ENCODE measurements around the gene LSP1.

LSP1 gene

GRCh38 chr11:1927026-1927847 is 74.4 kb downstream of the LSP1 start:
- peaks cover 14% of the 10 kb centered on the region for H3K4me1 ChIP-seq (ENCODE audit: insufficient read depth, low read length)
- peaks cover 2% of the 10 kb centered on the region for H3K27me3 ChIP-seq (ENCODE audit: insufficient read depth, low read length)
- no peak overlapping the region for H2AFZ ChIP-seq (ENCODE audit: low read depth, low read length)
- H3K36me3 ChIP-seq (ENCODE audit: insufficient read depth, low read length): no peaks in the 10 kb centered on the region
- H3K9me3 ChIP-seq (ENCODE audit: low read length): no peaks in the 10 kb centered on the region
- H3K4me3 ChIP-seq (ENCODE audit: low read length): no peak overlapping the region

- Histone ChIP-seq H3K4me1 (ENCODE audit: insufficient read depth, low read length) (peaks cover 14% of the 10 kb centered on the region), H3K4me3 (ENCODE audit: low read length) (no peak overlapping the region), H3K9me3 (ENCODE audit: low read length) (no peaks in the 10 kb centered on the region), H3K36me3 (ENCODE audit: insufficient read depth, low read length) (no peaks in the 10 kb centered on the region), H3K27me3 (ENCODE audit: insufficient read depth, low read length) (no peaks in the 10 kb centered on the region), H2AFZ (ENCODE audit: low read depth, low read length) (no peak overlapping the region)
Measured at GRCh38 chr11:1927848-1928469, 75.1 kb downstream of the LSP1 start.

GRCh38 chr11:1928470-1928890 is 75.6 kb downstream of the LSP1 start:
- H3K9me3 ChIP-seq (ENCODE audit: low read length): no peaks in the 10 kb centered on the region
- H3K27me3 ChIP-seq (ENCODE audit: insufficient read depth, low read length): no peaks in the 10 kb centered on the region
- no peaks in the 10 kb centered on the region for H3K36me3 ChIP-seq (ENCODE audit: insufficient read depth, low read length)
- H2AFZ ChIP-seq (ENCODE audit: low read depth, low read length): no peak overlapping the region
- H3K4me3 ChIP-seq (ENCODE audit: low read length): no peak overlapping the region
- H3K4me1 ChIP-seq (ENCODE audit: insufficient read depth, low read length): peaks cover 14% of the 10 kb centered on the region

GRCh38 chr11:1928891-1929541 is 76.1 kb downstream of the LSP1 start:
- Histone ChIP-seq H3K4me1 (ENCODE audit: insufficient read depth, low read length) (peaks cover 14% of the 10 kb centered on the region), H3K9me3 (ENCODE audit: low read length) (no peaks in the 10 kb centered on the region), H2AFZ (ENCODE audit: low read depth, low read length) (no peak overlapping the region), H3K27me3 (ENCODE audit: insufficient read depth, low read length) (no peaks in the 10 kb centered on the region), H3K4me3 (ENCODE audit: low read length) (no peak overlapping the region), H3K36me3 (ENCODE audit: insufficient read depth, low read length) (no peaks in the 10 kb centered on the region)

GRCh38 chr11:1929621-1930461 is 77.0 kb downstream of the LSP1 start:
- no peaks in the 10 kb centered on the region for H3K36me3 ChIP-seq (ENCODE audit: insufficient read depth, low read length)
- H3K27me3 ChIP-seq (ENCODE audit: insufficient read depth, low read length): no peaks in the 10 kb centered on the region
- H3K9me3 ChIP-seq (ENCODE audit: low read length): no peaks in the 10 kb centered on the region
- H3K4me3 ChIP-seq (ENCODE audit: low read length): no peak overlapping the region
- H2AFZ ChIP-seq (ENCODE audit: low read depth, low read length): no peak overlapping the region
- peaks cover 14% of the 10 kb centered on the region for H3K4me1 ChIP-seq (ENCODE audit: insufficient read depth, low read length)

GRCh38 chr11:1930462-1930830 is 77.6 kb downstream of the LSP1 start:
- H2AFZ ChIP-seq (ENCODE audit: low read depth, low read length): no peak overlapping the region
- H3K4me3 ChIP-seq (ENCODE audit: low read length): no peak overlapping the region
- H3K9me3 ChIP-seq (ENCODE audit: low read length): no peaks in the 10 kb centered on the region
- no peaks in the 10 kb centered on the region for H3K27me3 ChIP-seq (ENCODE audit: insufficient read depth, low read length)
- no peaks in the 10 kb centered on the region for H3K36me3 ChIP-seq (ENCODE audit: insufficient read depth, low read length)
- peaks cover 14% of the 10 kb centered on the region for H3K4me1 ChIP-seq (ENCODE audit: insufficient read depth, low read length)

GRCh38 chr11:1931341-1932104 is 78.6 kb downstream of the LSP1 start:
- Histone ChIP-seq H3K9me3 (ENCODE audit: low read length) (no peaks in the 10 kb centered on the region), H3K4me3 (ENCODE audit: low read length) (no peak overlapping the region)

GRCh38 chr11:1932105-1932480 is 79.2 kb downstream of the LSP1 start:
- no peak overlapping the region for H3K4me3 ChIP-seq (ENCODE audit: low read length)
- no peaks in the 10 kb centered on the region for H3K36me3 ChIP-seq (ENCODE audit: insufficient read depth, low read length)
- H3K4me1 ChIP-seq (ENCODE audit: insufficient read depth, low read length): peaks cover 11% of the 10 kb centered on the region
- H3K27me3 ChIP-seq (ENCODE audit: insufficient read depth, low read length): no peaks in the 10 kb centered on the region
- H2AFZ ChIP-seq (ENCODE audit: low read depth, low read length): no peak overlapping the region
- H3K9me3 ChIP-seq (ENCODE audit: low read length): no peaks in the 10 kb centered on the region

More at GRCh38 chr11:1931341-1932104, 78.6 kb downstream of the LSP1 start:
- peaks cover 14% of the 10 kb centered on the region for H3K4me1 ChIP-seq (ENCODE audit: insufficient read depth, low read length)
- no peaks in the 10 kb centered on the region for H3K27me3 ChIP-seq (ENCODE audit: insufficient read depth, low read length)
- H3K36me3 ChIP-seq (ENCODE audit: insufficient read depth, low read length): no peaks in the 10 kb centered on the region
- no peak overlapping the region for H2AFZ ChIP-seq (ENCODE audit: low read depth, low read length)

- H3K9me3 ChIP-seq (ENCODE audit: low read length): no peaks in the 10 kb centered on the region
- no peak overlapping the region for H2AFZ ChIP-seq (ENCODE audit: low read depth, low read length)
- H3K4me1 ChIP-seq (ENCODE audit: insufficient read depth, low read length): peaks cover 7% of the 10 kb centered on the region
- no peak overlapping the region for H3K4me3 ChIP-seq (ENCODE audit: low read length)
- no peaks in the 10 kb centered on the region for H3K27me3 ChIP-seq (ENCODE audit: insufficient read depth, low read length)
- H3K36me3 ChIP-seq (ENCODE audit: insufficient read depth, low read length): no peaks in the 10 kb centered on the region
Measured at GRCh38 chr11:1932681-1933080, 79.8 kb downstream of the LSP1 start.

GRCh38 chr11:1933416-1934334 is 80.8 kb downstream of the LSP1 start:
- no peak overlapping the region for H3K4me3 ChIP-seq (ENCODE audit: low read length)
- no peaks in the 10 kb centered on the region for H3K36me3 ChIP-seq (ENCODE audit: insufficient read depth, low read length)
- H3K4me1 ChIP-seq (ENCODE audit: insufficient read depth, low read length): peaks cover 5% of the 10 kb centered on the region
- no peaks in the 10 kb centered on the region for H3K9me3 ChIP-seq (ENCODE audit: low read length)
- H2AFZ ChIP-seq (ENCODE audit: low read depth, low read length): no peak overlapping the region
- H3K27me3 ChIP-seq (ENCODE audit: insufficient read depth, low read length): no peaks in the 10 kb centered on the region

- Histone ChIP-seq H3K9me3 (ENCODE audit: low read length) (no peaks in the 10 kb centered on the region), H3K4me1 (ENCODE audit: insufficient read depth, low read length) (peaks cover 5% of the 10 kb centered on the region), H3K27me3 (ENCODE audit: insufficient read depth, low read length) (no peaks in the 10 kb centered on the region), H3K36me3 (ENCODE audit: insufficient read depth, low read length) (no peaks in the 10 kb centered on the region), H3K4me3 (ENCODE audit: low read length) (no peak overlapping the region), H2AFZ (ENCODE audit: low read depth, low read length) (no peak overlapping the region)
Measured at GRCh38 chr11:1934335-1935155, 81.7 kb downstream of the LSP1 start.
